HepG2 (cell line): ENCODE data around the gene PRUNE1. TPM values are rescaled to one million over a fixed set of nuclear protein-coding genes. Genes with fewer than 3 reads are reported as not detected.
A peak's percentile ranks its signal among the peaks of the same experiment; 100 is the strongest.

Source experiments
- ARID2 ChIP-seq: sonication (generic); formaldehyde crosslinking; IDR thresholded peaks from 2 replicates; pipeline ENCODE4 v1.8.1; 2022; ENCODE audit warnings: mild to moderate bottlenecking, missing genetic modification reagents, borderline replicate concordance
- CAMTA2 ChIP-seq: sonication (generic); formaldehyde crosslinking; IDR thresholded peaks from 2 replicates; pipeline ENCODE4 v1.4.0; 2020; ENCODE audit warnings: mild to moderate bottlenecking, missing genetic modification reagents, borderline replicate concordance
- DR1 ChIP-seq: sonication (generic); formaldehyde crosslinking; IDR thresholded peaks from 2 replicates; pipeline ENCODE4 v1.8.0; 2021; ENCODE audit warnings: mild to moderate bottlenecking, missing genetic modification reagents, inconsistent platforms
- IKZF1 ChIP-seq: fragments of 450-650 bp; IDR thresholded peaks from 2 replicates; pipeline ENCODE4 v1.7.1; 2016
- KAT8 ChIP-seq: IDR thresholded peaks from 2 replicates; pipeline ENCODE4 v1.6.1; 2016; ENCODE audit warnings: missing genetic modification reagents, missing compliant biosample characterization
- MED1 ChIP-seq: sonication (generic); formaldehyde crosslinking; IDR thresholded peaks from 2 replicates; pipeline ENCODE4 v1.4.0; 2020; ENCODE audit warnings: missing genetic modification reagents
- PLRG1 ChIP-seq: fragments of 450-650 bp; conservative IDR thresholded peaks from 2 replicates; pipeline ENCODE4 v1.6.1; 2016
- RFX1 ChIP-seq: fragments of 450-650 bp; IDR thresholded peaks from 2 replicates; pipeline ENCODE4 v1.6.1; 2017
- SP1 ChIP-seq, 2 experiments: fragments of 450-650 bp in 1 of 2; sonication (generic) in 1 of 2; formaldehyde crosslinking in 1 of 2; IDR thresholded peaks; 2 replicates each; pipeline versions ENCODE4 v1.4.0 to v1.6.1; 2016 to 2020; ENCODE audit warnings: missing genetic modification reagents in 1 of 2
- TOE1 ChIP-seq: sonication (generic); formaldehyde crosslinking; IDR thresholded peaks from 2 replicates; pipeline ENCODE4 v1.4.0; 2020; ENCODE audit warnings: mild to moderate bottlenecking, missing genetic modification reagents
- TRAFD1 ChIP-seq: sonication (generic); formaldehyde crosslinking; IDR thresholded peaks from 2 replicates; pipeline ENCODE4 v1.5.1; 2020; ENCODE audit warnings: missing genetic modification reagents, mild to moderate bottlenecking, borderline replicate concordance
- ZFP36L2 ChIP-seq: sonication (generic); formaldehyde crosslinking; IDR thresholded peaks from 2 replicates; pipeline ENCODE4 v1.4.0; 2020; ENCODE audit warnings: missing genetic modification reagents
- ZFY ChIP-seq: sonication (generic); formaldehyde crosslinking; IDR thresholded peaks from 2 replicates; pipeline ENCODE4 v1.4.0; 2020; ENCODE audit warnings: missing genetic modification reagents
- ZNF232 ChIP-seq: sonication (generic); formaldehyde crosslinking; IDR thresholded peaks from 2 replicates; pipeline ENCODE4 v1.4.0; 2020; ENCODE audit warnings: missing genetic modification reagents, borderline replicate concordance
- ZNF83 ChIP-seq: sonication (generic); formaldehyde crosslinking; IDR thresholded peaks from 2 replicates; pipeline ENCODE4 v1.4.0; 2020; ENCODE audit warnings: missing genetic modification reagents, mild to moderate bottlenecking, borderline replicate concordance
- ZNF879 ChIP-seq: sonication (generic); formaldehyde crosslinking; IDR thresholded peaks from 2 replicates; pipeline ENCODE4 v1.8.1; 2023; ENCODE audit warnings: missing genetic modification reagents
- polyA plus RNA-seq, 8 experiments: library from polyadenylated mRNA; depleted of rRNA in 3 of 8; stranded (reverse) in 7 of 8; unstranded in 1 of 8; fragments of >200 nt; fragmentation: Illumina TruSeq in 4 of 8; extraction: Trizol in 4 of 8; gene quantifications; 2 replicates each; pipeline versions ENCODE4 v1.2.1 to v1.2.3, GENCODE V29; 2011 to 2016; ENCODE audit warnings: low read depth in 4 of 8, missing spikeins in 1 of 8, mixed read lengths in 1 of 8; ENCODE audit not compliant: insufficient read depth in 1 of 8
- total RNA-seq, 5 experiments: library from RNA; depleted of rRNA; stranded (reverse); fragments of >200 nt; fragmentation: Illumina TruSeq; extraction: Trizol; gene quantifications; 2 replicates each; pipeline ENCODE4 v1.2.3, GENCODE V29; 2016; ENCODE audit warnings: low read depth in 1 of 5
- TF ChIP-seq, protein P1 (sequence below): sonication (generic); formaldehyde crosslinking; conservative IDR thresholded peaks from 2 replicates; pipeline ENCODE4 v1.4.0; 2020; ENCODE audit warnings: missing genetic modification reagents
- TF ChIP-seq, protein P2 (sequence below): IDR thresholded peaks from 2 replicates; pipeline ENCODE4 v1.6.1; 2012; ENCODE audit warnings: inconsistent platforms
- TF ChIP-seq, protein P3 (sequence below): sonication (generic); formaldehyde crosslinking; conservative IDR thresholded peaks from 2 replicates; pipeline ENCODE4 v1.8.0; 2022; ENCODE audit warnings: low read depth, missing genetic modification reagents
- TF ChIP-seq, protein P4 (sequence below): sonication (generic); formaldehyde crosslinking; conservative IDR thresholded peaks from 2 replicates; pipeline ENCODE4 v1.5.0; 2020; ENCODE audit warnings: missing genetic modification reagents
- TF ChIP-seq, protein P5 (sequence below): sonication (generic); formaldehyde crosslinking; IDR thresholded peaks from 2 replicates; pipeline ENCODE4 v1.8.1; 2023; ENCODE audit warnings: mild to moderate bottlenecking, missing genetic modification reagents

Gene PRUNE1
- total and polyA plus RNA-seq, 2 of the 13 experiments (the other 11 are each of a cell fraction or from before 2014, with no cell fraction given) = 19.0 to 31.9 TPM

- no peak for TF ChIP-seq CAMTA2 (CRISPR knock-in tag)
- TF ChIP-seq ZFP36L2 (CRISPR knock-in tag) = no peak
- TF ChIP-seq MED1 = peak; percentile 73
- TF ChIP-seq DR1 (CRISPR knock-in tag) = no peak
- TF ChIP-seq ZFY (CRISPR knock-in tag) = peak; percentile 68
- TF ChIP-seq KAT8 (CRISPR knock-in tag) = peak; percentile 83
- TF ChIP-seq, protein P1, sequence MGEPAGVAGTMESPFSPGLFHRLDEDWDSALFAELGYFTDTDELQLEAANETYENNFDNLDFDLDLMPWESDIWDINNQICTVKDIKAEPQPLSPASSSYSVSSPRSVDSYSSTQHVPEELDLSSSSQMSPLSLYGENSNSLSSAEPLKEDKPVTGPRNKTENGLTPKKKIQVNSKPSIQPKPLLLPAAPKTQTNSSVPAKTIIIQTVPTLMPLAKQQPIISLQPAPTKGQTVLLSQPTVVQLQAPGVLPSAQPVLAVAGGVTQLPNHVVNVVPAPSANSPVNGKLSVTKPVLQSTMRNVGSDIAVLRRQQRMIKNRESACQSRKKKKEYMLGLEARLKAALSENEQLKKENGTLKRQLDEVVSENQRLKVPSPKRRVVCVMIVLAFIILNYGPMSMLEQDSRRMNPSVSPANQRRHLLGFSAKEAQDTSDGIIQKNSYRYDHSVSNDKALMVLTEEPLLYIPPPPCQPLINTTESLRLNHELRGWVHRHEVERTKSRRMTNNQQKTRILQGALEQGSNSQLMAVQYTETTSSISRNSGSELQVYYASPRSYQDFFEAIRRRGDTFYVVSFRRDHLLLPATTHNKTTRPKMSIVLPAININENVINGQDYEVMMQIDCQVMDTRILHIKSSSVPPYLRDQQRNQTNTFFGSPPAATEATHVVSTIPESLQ (CRISPR knock-in tag) = 0 out of 2 replicates have a peak, but pooled peaks have one; percentile 78
- TF ChIP-seq ZNF83 (CRISPR knock-in tag) = no peak
- TF ChIP-seq, protein P2, sequence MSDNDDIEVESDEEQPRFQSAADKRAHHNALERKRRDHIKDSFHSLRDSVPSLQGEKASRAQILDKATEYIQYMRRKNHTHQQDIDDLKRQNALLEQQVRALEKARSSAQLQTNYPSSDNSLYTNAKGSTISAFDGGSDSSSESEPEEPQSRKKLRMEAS = no peak; the same call in 1 of the 2 replicates
- TF ChIP-seq TOE1 (CRISPR knock-in tag) = no peak
- no peak for TF ChIP-seq ARID2 (CRISPR knock-in tag)
- TF ChIP-seq TRAFD1 (CRISPR knock-in tag) = no peak
- no peak for TF ChIP-seq IKZF1
- TF ChIP-seq, protein P3, sequence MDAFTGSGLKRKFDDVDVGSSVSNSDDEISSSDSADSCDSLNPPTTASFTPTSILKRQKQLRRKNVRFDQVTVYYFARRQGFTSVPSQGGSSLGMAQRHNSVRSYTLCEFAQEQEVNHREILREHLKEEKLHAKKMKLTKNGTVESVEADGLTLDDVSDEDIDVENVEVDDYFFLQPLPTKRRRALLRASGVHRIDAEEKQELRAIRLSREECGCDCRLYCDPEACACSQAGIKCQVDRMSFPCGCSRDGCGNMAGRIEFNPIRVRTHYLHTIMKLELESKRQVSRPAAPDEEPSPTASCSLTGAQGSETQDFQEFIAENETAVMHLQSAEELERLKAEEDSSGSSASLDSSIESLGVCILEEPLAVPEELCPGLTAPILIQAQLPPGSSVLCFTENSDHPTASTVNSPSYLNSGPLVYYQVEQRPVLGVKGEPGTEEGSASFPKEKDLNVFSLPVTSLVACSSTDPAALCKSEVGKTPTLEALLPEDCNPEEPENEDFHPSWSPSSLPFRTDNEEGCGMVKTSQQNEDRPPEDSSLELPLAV (CRISPR knock-in tag) = no peak
- no peak for TF ChIP-seq ZNF232 (CRISPR knock-in tag)
- TF ChIP-seq PLRG1 = no peak
- TF ChIP-seq, protein P4, sequence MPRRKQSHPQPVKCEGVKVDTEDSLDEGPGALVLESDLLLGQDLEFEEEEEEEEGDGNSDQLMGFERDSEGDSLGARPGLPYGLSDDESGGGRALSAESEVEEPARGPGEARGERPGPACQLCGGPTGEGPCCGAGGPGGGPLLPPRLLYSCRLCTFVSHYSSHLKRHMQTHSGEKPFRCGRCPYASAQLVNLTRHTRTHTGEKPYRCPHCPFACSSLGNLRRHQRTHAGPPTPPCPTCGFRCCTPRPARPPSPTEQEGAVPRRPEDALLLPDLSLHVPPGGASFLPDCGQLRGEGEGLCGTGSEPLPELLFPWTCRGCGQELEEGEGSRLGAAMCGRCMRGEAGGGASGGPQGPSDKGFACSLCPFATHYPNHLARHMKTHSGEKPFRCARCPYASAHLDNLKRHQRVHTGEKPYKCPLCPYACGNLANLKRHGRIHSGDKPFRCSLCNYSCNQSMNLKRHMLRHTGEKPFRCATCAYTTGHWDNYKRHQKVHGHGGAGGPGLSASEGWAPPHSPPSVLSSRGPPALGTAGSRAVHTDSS (CRISPR knock-in tag) = no peak
- TF ChIP-seq SP1 (IDR thresholded peaks at IDR 0.05) = no peak
- no peak for TF ChIP-seq SP1 (CRISPR knock-in tag; IDR thresholded peaks at IDR 0.05)
- TF ChIP-seq ZNF879 (CRISPR knock-in tag) = no peak
- TF ChIP-seq, protein P5, sequence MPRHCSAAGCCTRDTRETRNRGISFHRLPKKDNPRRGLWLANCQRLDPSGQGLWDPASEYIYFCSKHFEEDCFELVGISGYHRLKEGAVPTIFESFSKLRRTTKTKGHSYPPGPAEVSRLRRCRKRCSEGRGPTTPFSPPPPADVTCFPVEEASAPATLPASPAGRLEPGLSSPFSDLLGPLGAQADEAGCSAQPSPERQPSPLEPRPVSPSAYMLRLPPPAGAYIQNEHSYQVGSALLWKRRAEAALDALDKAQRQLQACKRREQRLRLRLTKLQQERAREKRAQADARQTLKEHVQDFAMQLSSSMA (CRISPR knock-in tag) = no peak
- no peak for TF ChIP-seq RFX1
Measured at GRCh38 chr1:151059109-151060006, 51.1 kb downstream of the PRUNE1 start, which contains the start of gene CDC42SE1 (continued).
